ENCODE measurements around the gene XRCC3. TPM values are rescaled to one million over a fixed set of nuclear protein-coding genes. Genes with fewer than 3 reads are reported as not detected.

XRCC3 gene
- total and polyA plus RNA-seq, 2 of the 8 experiments (the other 6 are each of a cell fraction or from before 2014, with no cell fraction given), result 36.9 to 41.8 TPM

- FAIRE-seq, result no peak
- Histone ChIP-seq H3K14ac (ENCODE audit: insufficient read length) (no peak overlapping the region), H3K79me1 (ENCODE audit: low read depth, low read length) (no peaks in the 10 kb centered on the region; the same call in none of the 2 replicates), H3K23me2 (ENCODE audit: low read depth, low read length) (no peaks in the 10 kb centered on the region), H3K4me3 (ENCODE audit: extremely low read depth in 1 of 4, insufficient read depth in 2 of 4, low read depth in 3 of 4, low read length in 4 of 4) (no peak overlapping the region), H4K8ac (ENCODE audit: extremely low read depth, insufficient read depth, low read length) (no peak overlapping the region), H4K5ac (ENCODE audit: insufficient read length, low read depth, low read length) (no peak overlapping the region), H2BK5ac (ENCODE audit: low read depth, low read length) (no peak overlapping the region), H3K9me3 (ENCODE audit: insufficient read depth in 2 of 2, low read depth in 1 of 2, low read length in 1 of 2) (no peaks in the 10 kb centered on the region), H3K4ac (replicated peaks; ENCODE audit: insufficient read length, low read depth, low read length) (no peak overlapping the region), H3K18ac (ENCODE audit: extremely low read depth, low read length) (no peak overlapping the region), H2BK20ac (ENCODE audit: low read length) (no peak overlapping the region), H3K36me3 (ENCODE audit: control insufficient read depth in 2 of 4, insufficient read depth in 4 of 4, low read length in 3 of 4) (peaks cover 5 to 21% (median 14%) of the 10 kb centered on the region in 4 experiments; a peak in 6 of 8 replicates), H3K23ac (ENCODE audit: insufficient read length) (no peak overlapping the region), H3K4me2 (ENCODE audit: insufficient read depth in 1 of 2, low read depth in 2 of 2, low read length in 2 of 2) (no peak overlapping the region), H2AFZ (ENCODE audit: low read length) (no peak overlapping the region), H3K4me1 (replicated peaks in 1 of 4; ENCODE audit: control insufficient read depth in 3 of 4, insufficient read depth in 4 of 4, low read length in 3 of 4) (no peaks in the 10 kb centered on the region; a peak in 1 of 7 replicates), H3K27ac (ENCODE audit: low read depth, low read length) (no peak overlapping the region; the same call in 1 of the 2 replicates), H3K79me2 (ENCODE audit: control insufficient read depth in 1 of 2, insufficient read depth in 2 of 2, low read length in 2 of 2) (peaks cover 0 to 3% of the 10 kb centered on the region in 2 experiments; a peak in 1 of 4 replicates), H4K91ac (replicated peaks; ENCODE audit: insufficient read length, low read length) (no peak overlapping the region), H2BK15ac (ENCODE audit: low read length) (no peak overlapping the region), H2BK12ac (ENCODE audit: low read depth, low read length) (no peak overlapping the region), H2BK120ac (replicated peaks; ENCODE audit: low read depth, low read length) (no peak overlapping the region), H2AK5ac (ENCODE audit: low read depth, low read length) (no peak overlapping the region), H3K56ac (replicated peaks; ENCODE audit: insufficient read length, low read depth, low read length) (no peak overlapping the region), H4K20me1 (replicated peaks in 1 of 2; ENCODE audit: control insufficient read depth in 1 of 2, insufficient read depth in 2 of 2, low read length in 2 of 2) (peaks cover 5 to 22% of the 10 kb centered on the region in 2 experiments), H3K9ac (replicated peaks in 1 of 4; ENCODE audit: extremely low read depth in 1 of 4, low read depth in 3 of 4, low read length in 3 of 4) (no peak overlapping the region), H3K27me3 (replicated peaks in 1 of 4; ENCODE audit: control insufficient read depth in 3 of 4, extremely low read depth in 1 of 4, insufficient read depth in 3 of 4, low read length in 3 of 4) (no peaks in the 10 kb centered on the region)
- CTCF ChIA-PET (ENCODE audit: partially characterized antibody), result interaction anchor here (1.0 to 1.1 kb wide), 2 partner anchors 9 to 15 kb away, joined by 3 read pairs; no protein-coding TSS in a partner anchor
- WGBS, 2 experiments (ENCODE audit: extremely low coverage in 1 of 2, insufficient coverage in 1 of 2, insufficient read length in 1 of 2, insufficient replicate concordance in 2 of 2, low coverage in 1 of 2, low lambda C conversion rate in 2 of 2, missing lambda C conversion rate in 1 of 2), result 88% methylated on average over 15 of the region's 15 CpGs; no CpG with 5 or more reads in 1 of the 2 experiments
- POLR2A ChIA-PET (ENCODE audit: partially characterized antibody), result interaction anchor here (0.6 kb wide), 1 partner anchor 67 kb away, joined by 4 read pairs; no protein-coding TSS in a partner anchor
- DNase-seq (ENCODE audit: low read depth in 1 of 2, low spot score in 2 of 2), result no peak
- TF ChIP-seq, protein P1, sequence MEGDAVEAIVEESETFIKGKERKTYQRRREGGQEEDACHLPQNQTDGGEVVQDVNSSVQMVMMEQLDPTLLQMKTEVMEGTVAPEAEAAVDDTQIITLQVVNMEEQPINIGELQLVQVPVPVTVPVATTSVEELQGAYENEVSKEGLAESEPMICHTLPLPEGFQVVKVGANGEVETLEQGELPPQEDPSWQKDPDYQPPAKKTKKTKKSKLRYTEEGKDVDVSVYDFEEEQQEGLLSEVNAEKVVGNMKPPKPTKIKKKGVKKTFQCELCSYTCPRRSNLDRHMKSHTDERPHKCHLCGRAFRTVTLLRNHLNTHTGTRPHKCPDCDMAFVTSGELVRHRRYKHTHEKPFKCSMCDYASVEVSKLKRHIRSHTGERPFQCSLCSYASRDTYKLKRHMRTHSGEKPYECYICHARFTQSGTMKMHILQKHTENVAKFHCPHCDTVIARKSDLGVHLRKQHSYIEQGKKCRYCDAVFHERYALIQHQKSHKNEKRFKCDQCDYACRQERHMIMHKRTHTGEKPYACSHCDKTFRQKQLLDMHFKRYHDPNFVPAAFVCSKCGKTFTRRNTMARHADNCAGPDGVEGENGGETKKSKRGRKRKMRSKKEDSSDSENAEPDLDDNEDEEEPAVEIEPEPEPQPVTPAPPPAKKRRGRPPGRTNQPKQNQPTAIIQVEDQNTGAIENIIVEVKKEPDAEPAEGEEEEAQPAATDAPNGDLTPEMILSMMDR (IDR thresholded peaks at IDR 0.05; ENCODE audit: control extremely low read depth in 1 of 3, insufficient read depth in 1 of 3, low read depth in 1 of 3, low read length in 3 of 3), result peak in 1 of 3 experiments; percentile 12; a peak in 1 of 4 replicates
- TF ChIP-seq GTF2F1 (IDR thresholded peaks at IDR 0.05; ENCODE audit: borderline replicate concordance, low read depth, low read length), result no peak
Measured at GRCh38 chr14:103730490-103731035, 15.3 kb upstream of the XRCC3 start.

All from H1 (cell line).